K562 (cell line): ENCODE data around the gene PNMA8B. TPM values are rescaled to one million over a fixed set of nuclear protein-coding genes. Genes with fewer than 3 reads are reported as not detected.

Experiments
- ATAC-seq: fragments of 200-7000 bp; cut with Tn5 transposase; 3 replicates; pipeline ENCODE4 v1.9.1; 2020; ENCODE audit warnings: moderate library complexity
- BruUV-seq: library from RNA; stranded (reverse); fragments of 400-500 nt; replicated peaks from 2 replicates; lab custom pipeline; 2021; lab: Mats Ljungman, UMichigan
- CTCF ChIA-PET: fragments of 300-600 bp; formaldehyde crosslinking; extraction: SDS; loops from one replicate; lab custom pipeline; 2021; ENCODE audit warnings: low intra/inter-chr PET ratio; lab: Yijun Ruan, JAX
- POLR2A ChIA-PET: fragments of 300-600, 350-650 bp; sonication (Branson Sonifier 250); formaldehyde crosslinking; extraction: SDS; loops from one replicate; lab custom pipeline; 2021; ENCODE audit warnings: antibody characterized with exemption, inconsistent platforms; lab: Yijun Ruan, JAX
- DNase-seq, 4 experiments: peaks; one replicate each; pipeline versions ENCODE4 v3.0.0 to v3.0.0-alpha.2; 2011 to 2018; ENCODE audit warnings: low spot score in 3 of 4, mixed read lengths in 3 of 4; ENCODE audit errors: extremely low read depth in 1 of 4
- FAIRE-seq: peaks from 2 replicates; lab custom pipeline; 2011; peaks lifted over from hg19 to GRCh38; lab: Jason Lieb, UNC
- H2AFZ ChIP-seq: 2 replicates; pipeline ENCODE4 v1.6.0; 2011; ENCODE audit warnings: low read depth, low read length, control low read depth, inconsistent platforms
- H3K27ac ChIP-seq: fragments of 200-600 bp; 3 replicates; pipeline ENCODE4 v1.8.0; 2011; ENCODE audit warnings: low read depth, mild to moderate bottlenecking, control low read depth, inconsistent platforms, low read length, moderate library complexity, mixed read lengths; ENCODE audit errors: extremely low read depth
- H3K27me3 ChIP-seq, 2 experiments: fragments of 300-600 bp in 1 of 2; 2 replicates in 1 of 2; 3 replicates in 1 of 2; pipeline versions ENCODE4 v1.6.0 to v1.8.0; 2011; ENCODE audit warnings: inconsistent platforms in 2 of 2, low read length in 2 of 2, mild to moderate bottlenecking in 1 of 2, mixed read lengths in 1 of 2, moderate library complexity in 1 of 2; ENCODE audit not compliant: control insufficient read depth in 2 of 2, insufficient read depth in 2 of 2
- H3K36me3 ChIP-seq: fragments of 300-600 bp; 3 replicates; pipeline ENCODE4 v1.8.0; 2011; ENCODE audit warnings: mild to moderate bottlenecking, low read length, inconsistent platforms; ENCODE audit not compliant: control insufficient read depth, insufficient read depth
- H3K4me1 ChIP-seq, 2 experiments: fragments of 200-600 bp in 1 of 2; replicated peaks in 1 of 2; 2 replicates in 1 of 2; 3 replicates in 1 of 2; pipeline versions ENCODE4 v1.5.1 to v1.8.0; 2011; ENCODE audit warnings: inconsistent platforms in 2 of 2, low read length in 2 of 2, mild to moderate bottlenecking in 1 of 2, mixed read lengths in 1 of 2, moderate library complexity in 1 of 2; ENCODE audit not compliant: control insufficient read depth in 2 of 2, insufficient read depth in 2 of 2
- H3K4me2 ChIP-seq: 2 replicates; pipeline ENCODE4 v1.6.1; 2011; ENCODE audit warnings: low read length, control low read depth, inconsistent platforms, mixed read lengths; ENCODE audit not compliant: insufficient read depth
- H3K4me3 ChIP-seq: fragments of 200-600 bp; sonication (generic), shearing (Covaris generic); 2 replicates; pipeline ENCODE4 v1.5.1; 2016; ENCODE audit warnings: control low read depth, inconsistent platforms
- H3K79me2 ChIP-seq: fragments of 200-600 bp; 3 replicates; pipeline ENCODE4 v1.8.0; 2011; ENCODE audit warnings: low read length, inconsistent platforms; ENCODE audit not compliant: control insufficient read depth, insufficient read depth
- H3K9ac ChIP-seq, 2 experiments: 2 replicates each; pipeline versions ENCODE4 v1.6.0 to v1.6.1; 2011; ENCODE audit warnings: low read depth in 2 of 2, low read length in 2 of 2, control low read depth in 1 of 2, inconsistent platforms in 1 of 2, mild to moderate bottlenecking in 1 of 2, mixed read lengths in 1 of 2; ENCODE audit not compliant: insufficient read depth in 1 of 2
- H3K9me1 ChIP-seq: one replicate; pipeline ENCODE4 v1.6.0; 2011; ENCODE audit warnings: inconsistent platforms, mild to moderate bottlenecking, low read length, moderate library complexity; ENCODE audit not compliant: control insufficient read depth, insufficient read depth
- H3K9me3 ChIP-seq: replicated peaks from 2 replicates; pipeline ENCODE4 v1.5.1; 2011; ENCODE audit warnings: low read depth, low read length, inconsistent platforms; ENCODE audit not compliant: control insufficient read depth, insufficient read depth
- H4K20me1 ChIP-seq: replicated peaks from 2 replicates; pipeline ENCODE4 v1.6.1; 2011; ENCODE audit warnings: low read length, inconsistent platforms, mixed read lengths; ENCODE audit not compliant: control insufficient read depth, insufficient read depth
- ATF1 ChIP-seq, 2 experiments: fragments of 450-650 bp in 1 of 2; IDR thresholded peaks; 2 replicates each; pipeline ENCODE4 v1.6.1; 2016; ENCODE audit warnings: missing compliant biosample characterization in 1 of 2, missing genetic modification characterization in 1 of 2
- CHD1 ChIP-seq: fragments of 200-600 bp; sonication (generic); IDR thresholded peaks from one replicate; pipeline ENCODE4 v1.6.1; 2012; ENCODE audit warnings: mild to moderate bottlenecking, moderate library complexity, low read length, inconsistent platforms
- DIDO1 ChIP-seq: fragments of 450-650 bp; IDR thresholded peaks from 2 replicates; pipeline ENCODE4 v1.6.1; 2016; ENCODE audit warnings: low read depth, missing biosample characterization, missing genetic modification characterization
- HMG20A ChIP-seq: fragments of 450-650 bp; formaldehyde crosslinking; conservative IDR thresholded peaks from 2 replicates; pipeline ENCODE4 v1.4.0; 2020; ENCODE audit warnings: mild to moderate bottlenecking, mixed read lengths
- KLF6 ChIP-seq: fragments of 250-450 bp; sonication (Bioruptor Pico); IDR thresholded peaks from 2 replicates; pipeline ENCODE4 v1.4.0; 2020; ENCODE audit warnings: mild to moderate bottlenecking, moderate library complexity, borderline replicate concordance
- LCOR ChIP-seq: sonication (generic); formaldehyde crosslinking; IDR thresholded peaks from 2 replicates; pipeline ENCODE4 v1.8.0; 2022; ENCODE audit warnings: mild to moderate bottlenecking, missing genetic modification reagents
- MAZ ChIP-seq, 2 experiments: fragments of 450-650 bp in 1 of 2; sonication (generic) in 1 of 2; formaldehyde crosslinking; IDR thresholded peaks in 1 of 2; conservative IDR thresholded peaks in 1 of 2; 2 replicates each; pipeline versions ENCODE4 v1.4.0 to v1.5.0; 2020; ENCODE audit warnings: mild to moderate bottlenecking in 1 of 2, missing genetic modification reagents in 1 of 2
- NCOA2 ChIP-seq, 2 experiments: fragments of 450-650 bp; IDR thresholded peaks; 2 replicates each; pipeline ENCODE4 v1.6.1; 2018; ENCODE audit warnings: mild to moderate bottlenecking in 2 of 2, moderate library complexity in 1 of 2; ENCODE audit not compliant: partially characterized antibody in 2 of 2
- OTX1 ChIP-seq: fragments of 450-650 bp; formaldehyde crosslinking; IDR thresholded peaks from 2 replicates; pipeline ENCODE4 v1.4.0; 2022; ENCODE audit warnings: mild to moderate bottlenecking
- POLR3A ChIP-seq: IDR thresholded peaks from 2 replicates; pipeline ENCODE4 v1.6.1; 2011; ENCODE audit warnings: borderline replicate concordance, mild to moderate bottlenecking, moderate library complexity; ENCODE audit not compliant: insufficient read length, insufficient read depth; ENCODE audit errors: extremely low read depth
- RAD21 ChIP-seq, 2 experiments: fragments of 250-450 bp in 1 of 2; fragments of 450-650 bp in 1 of 2; sonication (Bioruptor Pico) in 1 of 2; formaldehyde crosslinking in 1 of 2; IDR thresholded peaks in 1 of 2; conservative IDR thresholded peaks in 1 of 2; 2 replicates each; pipeline versions ENCODE4 v1.4.0 to v1.8.0; 2020 to 2022; ENCODE audit warnings: mild to moderate bottlenecking in 2 of 2, moderate library complexity in 1 of 2
- STAG1 ChIP-seq: sonication (generic); formaldehyde crosslinking; IDR thresholded peaks from 2 replicates; pipeline ENCODE4 v1.5.0; 2020; ENCODE audit warnings: missing genetic modification reagents, borderline replicate concordance
- ZBTB11 ChIP-seq, 3 experiments: fragments of 200-800 bp in 1 of 3; fragments of 250-450 bp in 1 of 3; fragments of 450-650 bp in 1 of 3; sonication (Bioruptor Pico) in 1 of 3; sonication (Bioruptor generic) in 1 of 3; formaldehyde crosslinking in 1 of 3; IDR thresholded peaks; 2 replicates each; pipeline versions ENCODE4 v1.6.1 to v1.8.0; 2016 to 2022; ENCODE audit warnings: mild to moderate bottlenecking in 2 of 3, missing genetic modification characterization in 2 of 3, missing compliant biosample characterization in 1 of 3, moderate library complexity in 1 of 3
- ZFP36 ChIP-seq: fragments of 150-350 bp; IDR thresholded peaks from 2 replicates; pipeline ENCODE4 v1.6.1; 2018; ENCODE audit warnings: low read length, low read depth; ENCODE audit not compliant: partially characterized antibody
- WGBS: fragments of 100-300 bp; shearing (Covaris generic); methylation state at CpG from one replicate; pipeline ENCODE4 v1.1.6; 2016; ENCODE audit warnings: low coverage, mixed read lengths; ENCODE audit not compliant: insufficient coverage; ENCODE audit errors: missing lambda C conversion rate; 5-methylcytosine and 5-hydroxymethylcytosine counted together
- in situ Hi-C: fragments of 300-500 bp; cut with MboI; formaldehyde crosslinking; loops from 4 replicates; pipeline ENCODE4 v1.15.0; 2018; ENCODE audit warnings: inconsistent platforms, mixed read lengths
- intact Hi-C: fragments of 100-400 bp; cut with micrococcal nuclease; formaldehyde crosslinking; loops from 2 replicates; pipeline ENCODE4 v1.14.2; 2022
- polyA plus RNA-seq, 8 experiments: library from polyadenylated mRNA; depleted of rRNA in 4 of 8; stranded (reverse) in 5 of 8; unstranded in 3 of 8; fragments of >200 nt; fragmentation: Nextera tagmentation in 2 of 8; fragmentation: Illumina TruSeq in 1 of 8; extraction: Ambion mirVana in 2 of 8; extraction: Trizol in 1 of 8; gene quantifications; 2 replicates each; pipeline versions ENCODE4 v1.2.1 to v1.2.3, GENCODE V29; 2011 to 2014; ENCODE audit warnings: inconsistent platforms in 1 of 8, missing spikeins in 1 of 8
- total RNA-seq, 7 experiments: library from RNA; depleted of rRNA in 6 of 7; stranded (reverse); fragments of >200 nt in 6 of 7; fragmentation: Illumina TruSeq in 2 of 7; extraction: Trizol in 2 of 7; gene quantifications; 2 replicates each; pipeline versions ENCODE4 v1.2.1 to v1.2.3, GENCODE V29; 2011 to 2021; ENCODE audit warnings: low replicate concordance in 1 of 7
- TF ChIP-seq, protein P1 (sequence below), 2 experiments: IDR thresholded peaks; 2 replicates each; pipeline ENCODE4 v1.6.1; 2012; ENCODE audit warnings: improper control_type of control experiment in 2 of 2, low read depth in 2 of 2, low read length in 2 of 2, borderline replicate concordance in 1 of 2

PNMA8B gene
- total and polyA plus RNA-seq, 9 of the 15 experiments (the other 6 are each of a cell fraction or from before 2014, with no cell fraction given) = not detected

- Histone ChIP-seq H3K79me2 (no peaks in the 10 kb centered on the region), H3K27me3 (peaks cover 0 to 4% of the 10 kb centered on the region in 2 experiments; a peak in 4 of 5 replicates), H2AFZ (0 out of 2 replicates have a peak overlapping the region, but pooled peaks have one; percentile 9), H4K20me1 (no peaks in the 10 kb centered on the region), H3K9ac (no peak overlapping the region), H3K27ac (no peak overlapping the region), H3K4me1 (no peaks in the 10 kb centered on the region; a peak in 2 of 5 replicates), H3K36me3 (no peaks in the 10 kb centered on the region), H3K4me2 (no peak overlapping the region), H3K9me3 (no peaks in the 10 kb centered on the region), H3K4me3 (no peak overlapping the region), H3K9me1 (no peaks in the 10 kb centered on the region)
- no peak for FAIRE-seq
- intact Hi-C loops (no loop called here), in situ Hi-C loops (no loop called here)
- no TSS peak for BruUV-seq
- CTCF ChIA-PET = interaction anchor here (2.5 kb wide), 1 partner anchor 149 kb away, joined by 16 read pairs; no protein-coding TSS in a partner anchor
- 46% methylated on average over 5 of the region's 5 CpGs for whole genome bisulfite sequencing
- DNase-seq = no peak
- no peak for ATAC-seq
- POLR2A ChIA-PET = interaction anchor here (1.1 to 1.2 kb wide), 2 partner anchors 59 to 134 kb away, joined by 3 to 4 read pairs; no protein-coding TSS in a partner anchor
- TF ChIP-seq MAZ (CRISPR knock-in tag; conservative IDR thresholded peaks at IDR 0.05 in 1 of 2, IDR thresholded peaks at IDR 0.05 in 1 of 2) (no peak), OTX1 (CRISPR knock-in tag) (no peak), LCOR (CRISPR knock-in tag) (no peak), HMG20A (CRISPR knock-in tag) (no peak), DIDO1 (tag) (no peak), ATF1 (CRISPR knock-in tag; IDR thresholded peaks at IDR 0.05) (no peak), ATF1 (tag; IDR thresholded peaks at IDR 0.05) (no peak), KLF6 (CRISPR knock-in tag) (no peak), NCOA2 (IDR thresholded peaks at IDR 0.05; ENCODE audit: partially characterized antibody in 2 of 2) (no peak), POLR3A (no peak), STAG1 (CRISPR knock-in tag) (no peak), ZBTB11 (CRISPR knock-in tag; IDR thresholded peaks at IDR 0.05) (no peak), ZFP36 (no peak), CHD1 (no peak), RAD21 (CRISPR knock-in tag; conservative IDR thresholded peaks at IDR 0.05 in 1 of 2, IDR thresholded peaks at IDR 0.05 in 1 of 2) (no peak)
- TF ChIP-seq, protein P1, sequence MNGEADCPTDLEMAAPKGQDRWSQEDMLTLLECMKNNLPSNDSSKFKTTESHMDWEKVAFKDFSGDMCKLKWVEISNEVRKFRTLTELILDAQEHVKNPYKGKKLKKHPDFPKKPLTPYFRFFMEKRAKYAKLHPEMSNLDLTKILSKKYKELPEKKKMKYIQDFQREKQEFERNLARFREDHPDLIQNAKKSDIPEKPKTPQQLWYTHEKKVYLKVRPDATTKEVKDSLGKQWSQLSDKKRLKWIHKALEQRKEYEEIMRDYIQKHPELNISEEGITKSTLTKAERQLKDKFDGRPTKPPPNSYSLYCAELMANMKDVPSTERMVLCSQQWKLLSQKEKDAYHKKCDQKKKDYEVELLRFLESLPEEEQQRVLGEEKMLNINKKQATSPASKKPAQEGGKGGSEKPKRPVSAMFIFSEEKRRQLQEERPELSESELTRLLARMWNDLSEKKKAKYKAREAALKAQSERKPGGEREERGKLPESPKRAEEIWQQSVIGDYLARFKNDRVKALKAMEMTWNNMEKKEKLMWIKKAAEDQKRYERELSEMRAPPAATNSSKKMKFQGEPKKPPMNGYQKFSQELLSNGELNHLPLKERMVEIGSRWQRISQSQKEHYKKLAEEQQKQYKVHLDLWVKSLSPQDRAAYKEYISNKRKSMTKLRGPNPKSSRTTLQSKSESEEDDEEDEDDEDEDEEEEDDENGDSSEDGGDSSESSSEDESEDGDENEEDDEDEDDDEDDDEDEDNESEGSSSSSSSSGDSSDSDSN (IDR thresholded peaks at IDR 0.05; ENCODE audit: borderline replicate concordance in 1 of 2, low read depth in 2 of 2, low read length in 2 of 2) = no peak
Observed at GRCh38 chr19:46544651-46545050, 49.0 kb upstream of the PNMA8B start.
